ENCODE results near the gene ZDHHC6.

ZDHHC6 gene

DNA sequence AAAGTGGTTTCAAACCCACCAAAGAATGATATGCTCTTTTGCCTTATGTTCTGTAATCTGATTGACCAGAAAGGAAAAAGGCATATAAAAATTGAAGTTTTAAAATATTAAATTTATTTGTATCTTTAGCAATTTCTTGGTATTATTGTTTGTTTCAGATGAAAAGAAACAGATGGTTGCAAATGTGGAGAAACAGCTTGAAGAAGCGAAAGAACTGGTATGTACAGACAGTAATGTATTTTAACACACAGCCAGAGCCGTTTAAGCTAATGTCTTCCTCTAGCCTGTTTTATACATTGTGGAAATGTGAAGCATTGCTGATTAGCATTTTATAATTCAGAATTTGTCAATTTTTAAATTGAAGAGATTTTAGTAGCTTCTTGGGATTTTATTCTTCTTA lies 13.7 kb upstream of the ZDHHC6 start:
- DNase-seq (ENCODE audit: low spot score) = no peak
- TF ChIP-seq, protein P1, sequence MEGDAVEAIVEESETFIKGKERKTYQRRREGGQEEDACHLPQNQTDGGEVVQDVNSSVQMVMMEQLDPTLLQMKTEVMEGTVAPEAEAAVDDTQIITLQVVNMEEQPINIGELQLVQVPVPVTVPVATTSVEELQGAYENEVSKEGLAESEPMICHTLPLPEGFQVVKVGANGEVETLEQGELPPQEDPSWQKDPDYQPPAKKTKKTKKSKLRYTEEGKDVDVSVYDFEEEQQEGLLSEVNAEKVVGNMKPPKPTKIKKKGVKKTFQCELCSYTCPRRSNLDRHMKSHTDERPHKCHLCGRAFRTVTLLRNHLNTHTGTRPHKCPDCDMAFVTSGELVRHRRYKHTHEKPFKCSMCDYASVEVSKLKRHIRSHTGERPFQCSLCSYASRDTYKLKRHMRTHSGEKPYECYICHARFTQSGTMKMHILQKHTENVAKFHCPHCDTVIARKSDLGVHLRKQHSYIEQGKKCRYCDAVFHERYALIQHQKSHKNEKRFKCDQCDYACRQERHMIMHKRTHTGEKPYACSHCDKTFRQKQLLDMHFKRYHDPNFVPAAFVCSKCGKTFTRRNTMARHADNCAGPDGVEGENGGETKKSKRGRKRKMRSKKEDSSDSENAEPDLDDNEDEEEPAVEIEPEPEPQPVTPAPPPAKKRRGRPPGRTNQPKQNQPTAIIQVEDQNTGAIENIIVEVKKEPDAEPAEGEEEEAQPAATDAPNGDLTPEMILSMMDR (IDR thresholded peaks at IDR 0.05; ENCODE audit: extremely low read depth, missing control alignments) = no peak

DNA sequence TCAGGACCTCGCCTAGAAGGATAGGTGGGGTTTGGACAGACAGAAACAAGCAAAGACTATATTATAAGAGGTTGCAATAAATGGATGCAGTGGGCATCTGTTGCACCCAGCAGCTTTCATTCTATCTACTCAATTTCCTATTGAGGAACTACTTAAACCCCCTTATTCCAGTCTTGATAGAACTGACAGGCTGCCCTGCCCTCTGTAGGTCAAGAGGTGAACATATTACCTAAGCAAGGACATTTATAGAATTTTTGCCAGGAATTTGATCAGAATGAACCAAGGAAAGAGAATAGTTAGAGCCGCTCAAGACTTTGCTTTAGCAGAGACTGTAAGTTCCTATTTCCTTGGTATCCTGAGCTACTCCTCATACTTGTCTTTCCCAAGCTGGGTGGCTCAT lies 9.8 kb upstream of the ZDHHC6 start:
- no peak for DNase-seq (ENCODE audit: low spot score)
- TF ChIP-seq, protein P1 (IDR thresholded peaks at IDR 0.05; ENCODE audit: extremely low read depth, missing control alignments) = no peak

GRCh38 chr10:112454910-112455779 lies 8.4 kb upstream of the ZDHHC6 start:
- no peak for DNase-seq (ENCODE audit: low spot score)
- TF ChIP-seq, protein P1 (IDR thresholded peaks at IDR 0.05; ENCODE audit: extremely low read depth, missing control alignments) = no peak

DNA sequence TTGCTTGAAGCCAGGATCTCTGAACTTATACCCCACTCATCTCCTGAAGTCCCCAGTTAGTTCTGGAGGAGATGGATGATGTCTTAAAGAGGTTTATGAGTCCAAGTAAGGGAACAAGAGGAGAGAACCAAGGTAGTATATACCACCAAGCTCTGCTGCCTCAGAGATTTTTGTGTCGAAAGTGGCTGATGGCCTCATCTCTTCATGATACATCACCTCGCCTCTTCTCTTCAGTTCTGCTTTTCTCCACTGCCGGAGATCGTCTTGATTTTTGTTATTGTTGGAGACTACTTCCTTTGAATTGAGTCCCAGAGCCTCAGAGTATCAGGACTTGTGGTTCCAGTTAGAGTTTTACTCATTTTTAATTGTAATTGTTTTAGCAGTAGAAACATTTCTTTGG lies 2.2 kb upstream of the ZDHHC6 start:
- TF ChIP-seq, protein P1 (IDR thresholded peaks at IDR 0.05; ENCODE audit: extremely low read depth, missing control alignments) = no peak
- DNase-seq (ENCODE audit: low spot score) = no peak

GRCh38 chr10:112447620-112447928 lies 860 bp upstream of the ZDHHC6 start:
- TF ChIP-seq, protein P1 (IDR thresholded peaks at IDR 0.05; ENCODE audit: extremely low read depth, missing control alignments) = no peak
- DNase-seq (ENCODE audit: low spot score) = no peak

DNA sequence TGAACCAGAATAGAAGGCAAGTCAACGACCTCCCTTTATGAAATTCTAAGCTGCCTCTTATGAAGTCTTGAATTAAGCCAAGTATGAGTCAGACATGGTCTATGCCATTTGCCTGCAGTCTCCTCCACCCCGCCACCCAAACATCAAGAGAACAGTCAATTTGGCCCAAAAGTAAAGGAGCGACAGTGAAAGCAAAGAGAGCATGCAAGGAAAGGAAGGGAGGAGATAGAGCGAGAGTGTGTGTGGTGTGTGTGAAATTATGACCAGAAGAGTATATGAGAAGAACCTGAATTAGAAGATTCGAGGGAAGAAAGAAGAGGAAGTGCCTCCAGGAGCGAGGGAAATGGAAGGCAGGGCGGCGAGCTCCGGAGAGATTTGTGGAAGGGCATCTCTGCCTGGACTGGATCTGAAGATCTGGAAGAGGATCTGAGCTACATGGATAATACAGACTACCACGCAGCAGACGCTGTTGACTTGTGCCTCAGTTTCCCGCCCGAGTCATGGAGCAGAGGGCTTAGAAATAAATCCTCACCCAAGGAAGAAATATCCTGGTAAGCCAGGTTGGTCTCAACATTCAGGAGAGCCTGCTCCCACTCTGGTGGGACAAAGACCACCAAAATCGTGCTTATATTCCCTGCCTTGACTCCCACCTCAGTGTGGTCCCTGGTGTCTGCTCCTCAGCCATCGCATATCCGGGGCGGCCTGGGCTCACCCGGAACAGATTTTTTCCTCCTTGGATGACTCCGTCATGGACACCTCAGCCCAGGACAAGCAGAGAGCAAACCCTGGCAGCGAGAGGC lies 459 bp downstream of the ZDHHC6 start:
- TF ChIP-seq, protein P1 (IDR thresholded peaks at IDR 0.05; ENCODE audit: extremely low read depth, missing control alignments) = no peak
- no peak for DNase-seq (ENCODE audit: low spot score)

DNA sequence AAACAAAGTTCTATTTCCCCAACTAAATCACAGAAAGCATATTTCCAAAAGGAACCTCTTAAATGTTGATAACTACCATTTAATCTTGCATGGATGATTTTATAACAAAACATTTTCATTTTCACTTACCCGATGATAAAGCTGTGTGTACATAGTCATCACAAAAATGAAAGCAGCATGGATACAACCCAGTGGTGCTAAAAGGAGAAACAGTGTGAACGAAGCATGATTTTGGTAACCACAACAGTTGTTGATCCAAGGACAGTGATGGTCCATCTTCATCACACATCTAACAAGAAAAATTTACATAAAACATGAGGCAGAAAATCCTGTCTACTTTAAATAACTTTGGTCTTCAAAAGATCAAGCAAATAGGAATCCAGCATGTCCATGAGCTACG lies 4.7 kb downstream of the ZDHHC6 start:
- DNase-seq (ENCODE audit: low spot score) = no peak
- TF ChIP-seq, protein P1 (IDR thresholded peaks at IDR 0.05; ENCODE audit: extremely low read depth, missing control alignments) = no peak
